CD4-positive, alpha-beta T cell treated with Interleukin-15 for 1 hour (primary cell): ENCODE measurements around the gene GLIS1.

ENCODE experiments used
- DNase-seq: peaks from one replicate; pipeline ENCODE4 v3.0.0-alpha.2; 2020

Gene GLIS1

DNA sequence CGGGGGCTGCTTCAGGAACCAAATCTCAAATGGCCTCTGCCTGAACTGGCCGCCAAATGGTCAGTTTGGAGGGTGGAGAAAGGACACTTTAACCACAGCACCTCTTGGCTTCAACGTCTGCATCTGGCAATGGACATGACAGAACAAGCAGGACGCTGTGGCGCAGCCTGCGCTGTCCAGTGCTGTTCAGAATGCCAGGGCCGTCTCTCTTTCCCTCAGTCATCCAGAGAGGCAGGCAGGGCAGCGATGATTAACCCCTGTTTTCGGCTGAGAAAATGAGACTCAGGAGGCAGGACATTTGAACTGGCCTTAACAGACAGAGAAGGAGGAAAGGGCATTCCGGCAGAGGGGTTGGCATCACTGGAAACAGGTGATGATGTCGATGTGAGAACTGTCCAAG lies 48.6 kb downstream of the GLIS1 start:
- DNase-seq = no peak

DNA sequence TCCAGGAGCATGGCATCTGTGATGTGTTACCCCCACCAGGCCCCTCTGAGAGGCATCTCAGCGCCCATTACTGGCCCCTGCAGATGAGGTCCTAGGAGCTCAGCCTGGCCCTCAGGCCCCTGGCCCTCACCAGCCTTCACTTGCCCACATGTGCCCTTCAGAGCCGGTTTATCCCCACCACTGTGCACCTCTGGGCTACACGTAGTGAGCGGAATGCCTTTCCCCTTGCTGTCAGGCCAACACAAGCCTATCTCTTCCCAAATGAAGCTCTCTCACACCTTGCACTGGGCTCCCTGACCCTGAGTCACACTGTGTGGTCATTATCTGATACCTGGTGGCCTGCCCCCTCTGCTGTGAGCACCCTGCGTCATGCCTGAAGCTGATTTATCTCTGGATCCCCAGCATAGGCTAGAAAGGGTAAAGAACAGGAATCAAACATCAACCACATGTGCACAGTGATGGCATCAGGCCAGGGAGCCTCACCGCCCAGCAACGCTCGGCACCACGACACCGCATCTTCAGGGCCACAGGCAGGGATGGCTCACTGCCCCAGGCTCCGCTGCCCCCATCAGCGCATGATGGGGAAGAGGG lies 49.1 kb downstream of the GLIS1 start:
- DNase-seq = no peak

DNA sequence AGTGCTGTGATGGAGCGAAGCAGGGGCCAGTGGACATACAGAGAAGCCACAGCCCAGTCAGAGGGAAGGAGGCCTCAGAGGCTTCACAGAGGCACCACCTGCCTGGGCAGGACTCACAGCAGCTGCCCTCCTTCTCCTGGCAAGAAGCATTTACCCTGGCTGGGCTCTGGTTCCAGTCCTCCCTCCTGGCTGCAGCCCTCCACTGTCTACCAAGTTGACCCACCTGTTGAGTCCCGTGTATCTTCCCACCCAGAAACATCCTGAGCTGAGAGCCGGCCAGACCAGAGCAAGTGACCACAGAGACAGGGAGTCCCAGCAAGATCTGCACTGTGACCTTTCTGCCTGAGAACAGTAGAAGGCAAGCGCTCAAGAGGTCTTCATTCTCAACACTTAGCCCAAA lies 49.7 kb downstream of the GLIS1 start:
- DNase-seq = no peak

DNA sequence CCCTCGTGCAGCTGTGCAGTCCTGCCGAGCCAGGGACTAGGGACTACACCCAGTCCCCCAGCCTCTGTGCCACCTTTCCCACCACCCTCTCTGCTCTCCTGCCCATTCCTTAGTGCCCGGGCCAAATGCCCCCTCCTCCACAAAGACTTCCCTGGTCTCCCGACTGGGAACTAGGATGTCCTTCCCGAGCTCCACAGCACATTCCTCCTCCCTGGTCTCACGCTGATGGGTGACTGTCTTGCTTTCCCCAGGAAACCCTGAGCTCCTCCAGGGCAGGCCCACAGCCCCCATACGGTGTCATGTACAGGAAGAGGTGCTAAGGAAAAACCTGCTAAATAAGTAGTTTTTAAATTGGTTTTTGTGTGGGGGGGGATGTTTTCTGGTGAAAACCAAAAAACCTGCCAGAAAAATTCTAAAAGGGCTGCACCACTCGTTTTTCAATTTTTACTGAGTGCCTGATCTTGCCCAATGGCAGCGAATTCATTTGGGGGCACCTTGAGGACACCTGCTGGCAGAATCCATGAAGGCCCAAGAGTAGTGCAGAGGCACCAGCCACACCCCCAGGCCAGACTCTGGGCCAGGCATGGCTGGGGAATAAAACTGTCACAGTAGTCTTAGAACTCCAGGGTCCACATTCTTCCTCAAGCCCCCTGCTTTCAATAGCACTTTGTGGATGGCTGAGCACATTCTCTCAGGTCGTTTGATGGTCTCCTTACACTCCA lies 50.4 kb downstream of the GLIS1 start:
- DNase-seq = no peak

DNA sequence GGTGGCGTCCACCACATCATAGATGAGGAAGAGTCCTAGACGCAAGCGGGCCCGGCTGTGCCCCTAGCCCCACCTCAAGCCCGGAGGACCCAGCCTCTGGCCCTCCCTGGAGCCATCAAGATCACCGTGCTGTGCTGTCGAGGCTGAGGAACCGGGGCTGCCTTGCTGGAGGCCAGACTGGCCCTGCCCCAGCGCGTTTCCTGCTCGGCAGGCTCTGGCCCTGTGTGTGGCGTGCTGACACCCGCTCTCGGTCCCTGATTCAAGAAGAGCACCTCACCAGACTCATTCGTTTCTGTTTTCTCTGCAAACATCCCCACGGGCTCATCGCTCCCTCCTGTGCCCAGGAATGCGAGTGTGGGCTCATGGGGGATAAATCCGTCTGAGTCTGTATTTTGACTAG lies 51.1 kb downstream of the GLIS1 start:
- no peak for DNase-seq

DNA sequence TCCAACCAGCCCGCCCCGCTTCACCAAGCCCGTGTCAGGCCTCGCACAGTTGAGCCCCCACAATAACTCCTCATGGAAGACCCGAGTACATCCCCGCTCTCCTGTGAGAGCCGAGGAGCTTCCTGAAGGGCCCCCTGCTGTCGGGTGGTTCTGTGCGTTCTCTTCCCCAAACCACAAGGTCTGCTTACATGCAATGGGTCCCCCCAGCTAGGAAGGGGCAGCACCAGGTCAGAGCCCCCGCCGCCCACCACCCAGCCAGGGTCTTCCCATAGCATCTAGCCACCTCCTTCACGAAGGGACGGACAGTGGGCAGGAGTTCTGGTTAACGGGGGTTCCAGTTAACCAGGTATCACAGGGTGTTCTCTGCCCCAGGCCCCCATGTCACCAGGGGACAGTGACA lies 51.5 kb downstream of the GLIS1 start:
- no peak for DNase-seq

DNA sequence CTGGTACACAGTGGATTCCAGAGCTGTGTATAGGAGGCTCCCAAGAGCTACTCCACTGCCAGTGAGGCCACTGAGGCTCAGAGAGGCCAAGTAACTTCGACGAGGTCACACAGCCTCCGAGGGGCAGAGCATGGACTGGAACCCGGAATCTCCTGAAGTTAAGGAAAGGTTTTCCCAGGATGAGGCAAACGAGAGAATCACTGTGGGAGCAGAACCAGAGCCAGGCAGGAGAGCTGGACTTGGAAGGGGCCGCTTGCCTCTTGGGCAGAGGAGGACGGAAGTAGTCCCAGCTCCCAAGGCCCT lies 52.0 kb downstream of the GLIS1 start:
- no peak for DNase-seq

DNA sequence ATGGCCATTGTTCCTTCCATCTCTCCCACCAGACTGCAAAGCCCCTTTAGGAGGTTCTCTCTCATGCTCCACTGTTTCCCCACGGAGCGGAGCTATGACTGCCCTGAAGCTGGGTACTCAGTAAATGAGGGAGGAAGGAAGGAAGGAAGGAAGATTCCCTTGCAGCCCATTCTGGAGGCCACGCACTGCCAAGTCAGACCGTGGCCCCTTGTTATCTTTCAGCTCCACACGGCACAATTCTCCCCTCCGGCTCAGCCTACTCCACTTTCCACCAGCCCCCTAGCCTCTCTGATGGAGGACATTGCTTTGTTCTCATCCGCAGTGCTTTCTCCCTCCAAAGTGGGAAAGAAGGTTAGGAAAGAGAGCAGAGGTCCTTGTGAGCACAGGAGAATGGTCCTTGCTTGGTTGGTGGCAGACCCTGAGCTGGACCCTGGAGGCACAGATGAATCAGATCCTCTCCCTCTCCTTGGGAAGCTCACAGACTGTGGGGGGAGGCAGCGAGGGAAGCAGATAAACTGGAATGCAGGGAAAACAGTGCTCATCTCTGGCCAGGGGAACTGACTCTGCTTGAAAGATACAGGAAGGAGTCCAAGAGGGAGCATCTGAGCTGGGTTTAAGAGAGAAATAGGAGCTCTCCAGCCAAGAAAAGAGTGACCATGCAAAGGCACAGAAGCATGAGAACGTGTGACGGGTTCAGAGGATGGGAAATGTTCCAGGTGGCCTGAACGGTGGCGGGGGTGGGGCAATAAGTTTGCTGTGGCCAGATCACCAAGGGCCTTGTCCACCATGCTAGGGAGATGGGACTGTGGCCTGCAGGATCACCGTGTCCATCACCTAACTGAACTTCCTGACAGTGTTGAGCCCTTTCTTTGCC lies 52.6 kb downstream of the GLIS1 start:
- DNase-seq = no peak

DNA sequence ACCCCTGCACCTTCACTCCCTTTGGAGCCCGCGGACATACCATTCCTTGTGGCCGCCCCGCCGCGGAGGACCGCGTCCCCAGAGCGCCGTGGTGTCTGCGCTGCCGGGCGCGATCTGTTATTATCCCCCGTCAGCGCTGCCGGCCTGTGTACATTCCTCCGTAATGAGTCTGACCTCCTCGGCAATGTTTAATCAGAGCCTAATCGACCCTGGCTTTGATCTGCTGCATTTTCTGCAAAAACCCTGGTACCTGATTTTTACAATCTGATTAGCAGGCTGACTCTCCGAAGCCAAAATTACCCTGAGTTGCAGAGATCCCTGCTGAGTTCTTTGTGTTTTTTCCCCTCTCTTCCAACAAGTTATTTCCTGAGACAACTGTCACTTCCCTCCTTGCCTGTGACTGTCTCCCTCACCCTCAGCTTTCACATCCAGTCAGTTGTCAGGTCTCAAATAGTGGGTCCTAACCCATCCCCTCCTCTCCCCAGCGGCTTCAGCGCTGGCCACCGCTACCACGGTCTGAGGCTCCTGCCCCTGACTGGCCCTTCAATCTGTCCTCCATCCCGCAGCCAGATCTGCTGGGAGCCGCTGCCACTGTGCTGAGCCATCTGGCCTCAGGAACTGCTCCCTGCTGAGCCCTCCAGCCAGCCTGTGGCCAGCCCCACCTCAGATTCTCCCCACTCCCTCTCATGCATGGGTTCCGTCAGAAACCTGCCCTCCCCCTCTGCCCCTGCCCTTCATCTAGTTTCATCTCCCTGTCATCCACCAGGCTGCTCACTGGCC lies 53.5 kb downstream of the GLIS1 start:
- DNase-seq = no peak

DNA sequence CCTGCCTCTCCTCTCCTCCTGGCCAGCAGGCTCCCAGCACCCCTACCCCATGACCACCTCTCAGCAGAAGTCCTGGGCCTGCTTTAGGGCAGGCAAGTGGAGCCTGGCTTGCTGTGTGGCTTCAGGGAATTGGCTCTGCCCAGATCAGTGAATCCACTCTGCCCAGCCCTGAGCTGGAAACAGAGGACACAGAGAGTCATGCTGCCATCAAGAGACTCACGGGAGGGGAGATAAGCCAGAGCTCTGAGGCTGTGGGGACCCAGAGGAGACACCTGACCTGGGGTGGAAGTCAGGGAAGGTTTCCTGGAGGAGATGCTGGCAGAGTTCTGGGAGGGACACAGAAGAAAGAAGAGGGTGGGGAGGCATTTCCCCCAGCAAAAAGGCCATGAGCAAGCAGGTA lies 54.2 kb downstream of the GLIS1 start:
- DNase-seq = no peak

DNA sequence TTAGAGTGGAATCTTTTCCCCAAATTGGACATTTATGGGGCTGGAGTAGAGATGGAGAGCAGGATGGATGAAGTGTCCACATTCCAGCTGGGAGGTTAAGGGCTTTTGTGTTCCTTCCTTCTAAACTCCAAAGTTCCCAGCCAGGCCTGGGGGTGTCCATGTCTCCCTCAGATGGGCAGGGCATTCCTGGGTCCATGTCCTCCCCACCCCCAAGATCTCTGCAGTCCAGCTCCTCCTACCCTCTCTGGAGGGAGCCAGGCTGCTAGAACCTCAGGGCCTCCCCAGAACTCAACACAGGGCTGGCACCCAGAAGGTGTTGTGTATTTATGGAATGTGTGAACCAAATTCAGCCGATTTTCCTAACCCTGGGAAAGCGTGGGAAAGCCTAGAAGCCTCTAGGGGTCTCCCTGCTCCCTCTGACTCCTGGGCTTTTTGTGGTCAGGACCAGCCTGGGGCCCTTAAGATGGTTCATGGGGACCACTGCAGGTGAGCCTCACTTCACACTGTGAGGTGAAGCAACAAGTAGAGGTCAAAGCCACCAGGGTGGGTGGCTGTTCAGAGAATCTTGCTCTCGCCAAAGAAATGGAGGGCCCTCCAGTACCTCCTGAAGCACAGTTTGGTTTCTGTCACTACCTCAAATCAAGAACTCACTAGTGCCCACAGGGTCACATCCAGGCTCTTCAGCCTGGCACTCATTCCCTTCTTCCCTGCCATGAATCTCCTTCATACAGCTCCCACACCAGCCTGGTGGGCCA lies 54.8 kb downstream of the GLIS1 start:
- no peak for DNase-seq

DNA sequence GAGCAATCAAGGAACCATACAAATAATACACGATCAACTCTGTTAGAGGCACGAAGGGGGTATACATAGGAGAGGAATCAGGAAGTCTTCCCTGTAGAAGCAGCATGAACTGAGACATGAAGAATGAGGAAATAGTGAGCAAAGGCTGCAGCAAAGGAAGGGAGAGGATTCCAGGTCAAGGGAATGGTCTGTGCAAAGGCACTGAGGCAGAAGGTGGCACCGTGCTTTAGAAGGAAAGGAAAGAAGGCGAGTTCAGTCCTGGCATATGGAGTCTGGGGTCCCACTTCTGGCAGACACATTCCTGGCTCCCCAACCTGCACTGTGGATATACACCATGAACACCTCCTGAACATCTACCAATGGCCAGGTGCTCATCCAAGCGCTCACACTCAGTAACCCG lies 56.1 kb downstream of the GLIS1 start:
- no peak for DNase-seq

DNA sequence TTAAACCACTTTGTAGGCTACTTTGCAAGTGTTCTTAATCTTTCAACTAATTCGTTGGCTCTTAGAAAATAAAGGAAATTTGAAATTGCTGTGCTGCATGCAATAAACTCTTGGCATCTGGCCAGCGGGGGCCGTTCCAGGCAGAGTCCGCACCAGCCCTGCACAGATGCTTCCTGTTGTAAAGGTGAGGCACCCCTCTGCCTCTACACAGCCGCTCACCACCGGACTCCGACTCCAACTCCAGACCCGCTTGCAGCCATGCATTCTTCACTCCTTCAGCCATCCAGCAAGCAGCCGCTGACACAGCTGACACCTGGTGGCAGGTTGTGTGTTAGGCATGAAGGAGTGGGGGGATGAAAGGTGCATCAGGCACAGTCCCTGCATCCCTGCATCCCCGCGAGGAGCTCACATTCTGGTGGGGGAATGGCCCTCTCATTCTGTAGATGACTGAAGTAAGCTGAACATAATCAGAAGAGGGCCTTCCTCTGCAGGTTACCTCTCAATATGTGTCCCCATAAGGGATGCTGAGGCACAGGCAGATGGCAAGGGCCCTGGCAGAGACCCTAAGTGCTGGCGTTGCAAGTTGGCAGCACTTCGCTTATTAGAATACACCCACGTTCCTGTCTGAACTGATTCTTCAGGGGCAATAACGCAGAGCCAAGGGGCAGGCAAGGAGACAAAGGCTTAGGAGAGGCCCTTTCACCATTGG lies 56.8 kb downstream of the GLIS1 start:
- peak; percentile 28 for DNase-seq

DNA sequence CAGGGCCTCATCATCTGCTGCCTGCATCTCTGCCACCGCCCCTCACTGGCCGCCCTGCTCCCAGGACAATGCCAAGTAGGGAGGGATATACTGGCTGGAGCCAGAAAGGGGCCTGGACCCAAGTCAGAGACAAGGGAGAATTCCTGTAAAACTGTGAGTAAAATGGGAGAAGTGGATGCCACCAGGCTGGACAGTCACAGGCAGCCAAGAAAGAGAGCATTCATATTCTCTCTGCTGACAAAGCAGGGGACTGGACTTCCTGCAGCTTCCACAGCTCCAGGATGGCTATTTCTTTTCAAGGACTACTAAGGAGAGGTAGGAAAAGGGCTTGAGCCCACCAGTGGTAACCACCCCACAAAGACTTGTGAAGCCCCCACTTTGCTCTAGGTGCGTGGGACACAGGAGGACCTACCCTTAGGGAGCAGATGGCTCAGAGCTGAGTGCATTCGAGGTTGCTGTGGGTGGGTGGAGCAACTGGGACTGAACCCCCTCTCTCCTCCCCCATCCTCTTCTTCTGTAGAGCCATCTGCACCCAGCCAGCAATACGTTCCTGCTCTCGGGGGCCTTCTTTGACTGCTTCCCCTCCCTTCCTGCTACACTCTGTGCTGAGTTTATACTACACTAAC lies 57.5 kb downstream of the GLIS1 start:
- no peak for DNase-seq

DNA sequence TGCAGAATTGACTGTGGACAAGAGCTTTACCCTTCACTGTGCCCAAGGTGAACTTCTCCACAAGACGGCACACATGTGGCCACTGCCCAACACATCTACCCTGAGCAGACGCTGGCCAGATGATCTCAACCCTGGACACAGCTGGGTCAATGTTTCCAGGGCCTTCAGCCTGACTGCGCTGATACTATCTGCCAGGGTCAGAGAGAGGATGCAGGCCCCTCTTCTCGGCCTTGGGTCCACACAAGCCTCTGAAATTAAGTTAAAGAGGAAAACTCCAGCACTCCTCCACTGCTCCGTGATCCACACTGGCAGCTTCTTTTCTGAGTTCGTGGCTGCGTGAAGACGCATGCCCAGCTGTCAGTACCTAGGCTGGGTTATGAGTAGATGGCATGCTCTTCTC lies 58.1 kb downstream of the GLIS1 start:
- DNase-seq = no peak

DNA sequence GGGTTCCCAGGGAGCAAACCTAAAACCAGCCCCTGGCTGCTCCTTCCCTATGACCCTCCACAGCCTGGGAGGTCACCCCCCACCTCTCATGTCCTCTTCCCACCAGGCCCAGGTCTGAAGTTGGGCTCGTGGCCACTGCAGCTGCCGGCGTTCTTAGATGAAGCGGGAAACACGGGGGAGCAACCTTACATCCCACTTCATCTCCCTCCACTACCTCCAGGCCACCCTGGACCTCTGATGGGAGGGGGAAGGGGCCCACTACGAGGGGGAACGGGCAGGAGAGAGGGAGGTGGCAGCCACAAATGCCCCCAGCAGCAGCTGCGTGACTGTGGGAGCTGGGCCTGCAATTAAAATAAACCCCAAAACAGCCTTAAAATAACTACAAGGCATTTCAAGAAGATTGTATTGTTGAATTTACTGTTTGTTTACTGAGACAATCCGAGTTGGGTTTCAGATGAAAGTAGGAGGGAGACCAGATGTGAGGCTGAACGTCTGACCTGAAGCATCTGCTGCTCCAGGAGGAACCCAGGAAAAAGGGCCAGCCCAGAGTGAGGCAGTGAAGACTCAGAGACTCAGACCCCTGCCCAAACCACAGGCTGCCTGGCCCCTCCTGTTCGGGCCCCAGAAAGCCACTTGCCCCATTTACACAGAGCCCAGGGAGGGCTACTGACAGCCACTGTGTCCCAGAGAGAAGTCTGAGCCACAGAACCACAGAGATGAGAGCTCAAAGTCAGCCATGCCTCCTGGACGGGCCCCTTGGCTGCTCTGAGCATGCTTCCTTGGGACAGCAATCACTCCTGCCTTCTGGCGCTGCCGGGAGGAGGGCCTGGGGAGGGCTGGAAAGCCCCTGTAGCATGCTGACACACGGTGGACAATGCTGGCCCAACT lies 59.8 kb downstream of the GLIS1 start:
- DNase-seq = no peak

DNA sequence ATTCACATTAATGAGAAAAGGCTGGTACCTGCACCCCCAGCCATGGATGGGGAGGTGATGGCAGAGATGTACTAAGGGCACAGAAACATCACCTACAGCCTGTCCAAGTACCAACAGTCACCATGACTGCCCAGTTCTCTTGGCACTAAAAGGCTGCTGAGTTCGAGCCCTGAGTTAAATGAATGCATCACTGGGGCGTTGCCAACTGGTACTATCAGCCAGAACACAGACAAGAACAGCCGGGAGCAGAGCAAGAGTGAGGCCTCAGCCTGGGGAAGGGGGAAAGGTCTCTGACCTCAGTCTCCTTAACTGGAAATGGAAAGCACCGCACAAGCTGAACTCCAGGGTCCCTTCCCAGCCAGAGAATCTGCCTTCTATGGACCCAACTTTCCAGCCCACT lies 60.5 kb downstream of the GLIS1 start:
- DNase-seq = no peak

DNA sequence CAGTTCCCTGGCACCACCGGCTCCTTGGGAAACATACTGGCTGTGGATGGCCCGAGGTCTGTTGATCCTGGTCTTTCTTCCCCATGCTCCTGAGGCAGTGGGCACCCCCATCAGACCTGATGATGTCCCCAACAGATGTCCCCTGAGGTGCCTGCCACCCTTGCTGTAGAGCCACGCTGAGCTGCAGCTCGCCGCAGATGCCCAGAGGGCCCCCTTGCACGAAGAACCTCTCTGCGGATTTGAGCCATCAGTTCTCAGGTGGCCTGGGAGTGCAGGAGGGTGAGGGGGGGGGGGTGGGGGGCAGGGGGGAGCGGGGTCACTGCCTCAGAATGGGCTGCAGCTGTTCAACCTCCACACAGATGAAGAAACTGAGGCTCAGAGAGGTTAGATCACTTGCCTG lies 60.9 kb downstream of the GLIS1 start:
- no peak for DNase-seq

DNA sequence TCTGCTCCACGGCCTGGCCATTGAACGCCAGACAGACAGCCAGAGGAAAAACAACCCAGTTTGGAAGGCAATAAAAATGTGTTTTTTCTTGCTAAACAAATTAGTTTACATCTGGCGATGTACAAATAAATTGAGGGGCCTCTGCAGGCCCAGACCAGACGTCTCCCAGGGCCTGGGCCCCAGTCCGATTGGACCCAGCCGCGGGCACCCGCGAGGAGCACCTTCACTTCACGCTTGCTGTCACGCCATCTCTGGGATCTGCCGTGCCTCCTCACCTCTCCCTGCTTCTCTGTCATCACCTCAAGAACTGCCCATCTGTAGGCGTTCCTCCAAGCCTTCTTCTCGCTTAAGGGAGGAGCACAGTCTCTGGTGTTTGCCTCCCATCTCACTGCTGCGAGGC lies 61.5 kb downstream of the GLIS1 start:
- no peak for DNase-seq

DNA sequence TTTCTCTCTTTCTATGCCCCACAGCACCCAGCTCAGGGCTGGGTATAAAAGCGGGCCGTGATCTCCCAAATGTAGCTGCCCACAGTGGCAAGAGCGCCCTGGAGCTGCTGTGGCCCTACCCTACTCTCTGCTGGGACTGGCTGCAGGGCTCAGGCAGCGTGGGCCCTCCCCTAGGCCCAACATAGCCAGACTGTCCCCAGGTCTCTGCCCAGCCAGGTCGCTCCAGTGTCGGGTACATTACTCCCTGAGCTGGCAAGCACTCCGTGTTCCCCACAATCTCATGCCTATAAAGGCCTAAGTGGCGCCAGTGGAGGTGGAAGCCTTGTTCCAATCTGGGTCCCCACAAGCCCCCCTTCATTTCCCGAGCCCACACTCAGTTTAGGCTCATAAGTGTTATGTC lies 66.2 kb downstream of the GLIS1 start:
- DNase-seq = no peak

DNA sequence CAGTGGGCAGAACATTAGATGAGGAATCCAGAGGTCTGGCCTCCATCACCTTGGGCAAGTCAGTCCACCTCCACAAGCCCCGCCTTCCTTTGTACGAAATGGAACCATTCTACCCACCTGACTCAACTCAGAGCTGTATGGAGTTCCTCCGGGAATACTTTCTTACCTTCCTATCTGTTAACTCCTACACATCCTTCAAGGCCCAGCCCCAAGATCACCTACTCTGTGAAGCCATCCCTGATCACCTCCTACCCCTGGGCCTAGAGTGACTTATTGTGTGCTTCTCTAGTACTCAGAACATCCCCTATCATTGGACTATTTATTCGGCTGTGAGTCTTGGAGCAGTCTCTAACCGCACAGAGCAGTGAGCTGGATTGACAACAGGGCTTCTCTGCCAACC lies 66.7 kb downstream of the GLIS1 start:
- no peak for DNase-seq
